Progenitor cell of endocrine pancreas (in vitro differentiated cells): ENCODE measurements around the gene EEF2K. TPM values are rescaled to one million over a fixed set of nuclear protein-coding genes. Genes with fewer than 3 reads are reported as not detected.

Experiments
- DNase-seq: peaks from one replicate; pipeline ENCODE4 v3.0.0; 2021; ENCODE audit warnings: low spot score; ENCODE audit not compliant: unreplicated experiment
- H3K27ac Mint-ChIP-seq: 2 replicates; pipeline ENCODE4 v1.8.0; 2021; ENCODE audit warnings: mild to moderate bottlenecking, moderate library complexity, mixed read lengths
- H3K27me3 Mint-ChIP-seq: 2 replicates; pipeline ENCODE4 v1.8.0; 2021; ENCODE audit warnings: mixed read lengths
- H3K36me3 Mint-ChIP-seq: 2 replicates; pipeline ENCODE4 v1.8.0; 2022; ENCODE audit warnings: mixed read lengths; ENCODE audit not compliant: insufficient read depth
- H3K4me1 Mint-ChIP-seq: 2 replicates; pipeline ENCODE4 v1.8.0; 2021; ENCODE audit warnings: low read depth, mixed read lengths
- H3K4me3 Mint-ChIP-seq: 2 replicates; pipeline ENCODE4 v1.8.0; 2021; ENCODE audit warnings: low read depth, mild to moderate bottlenecking, moderate library complexity, mixed read lengths
- H3K9me3 Mint-ChIP-seq: 2 replicates; pipeline ENCODE4 v1.8.0; 2021; ENCODE audit warnings: low read depth, mixed read lengths
- total RNA-seq: library from RNA; stranded (reverse); gene quantifications from 2 replicates; pipeline ENCODE4 v1.2.1, GENCODE V29; 2021
- TF ChIP-seq, protein P1 (sequence below): fragments of 200-600 bp; sonication (generic); IDR thresholded peaks from one replicate; pipeline ENCODE4 v1.5.0; 2021; ENCODE audit warnings: antibody characterized with exemption, mild to moderate bottlenecking; ENCODE audit not compliant: unreplicated experiment

EEF2K gene
- total RNA-seq, 1 donor from 2014 or later = 15.4 TPM

DNA sequence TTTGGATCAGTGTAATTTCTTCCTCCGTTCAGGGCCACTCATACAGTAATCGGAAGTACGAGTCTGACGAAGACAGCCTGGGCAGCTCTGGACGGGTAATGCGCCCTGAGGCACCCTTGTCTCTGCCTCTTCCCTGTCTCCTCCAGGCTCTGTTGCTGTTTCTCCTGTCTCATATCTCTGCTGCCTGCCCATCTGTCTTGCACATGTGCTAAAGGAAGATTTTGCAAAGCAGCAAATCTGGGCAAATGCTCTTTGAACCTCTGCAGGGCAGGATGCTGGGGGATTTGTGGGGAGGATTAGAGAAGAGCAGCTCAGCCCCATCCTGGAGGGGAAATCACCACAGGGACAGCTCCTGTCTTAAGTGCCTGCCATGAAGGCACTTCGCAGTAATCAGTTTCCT lies 58.7 kb downstream of the EEF2K start:
- Mint-ChIP-seq H3K27ac (no peak overlapping the region), H3K9me3 (no peaks in the 10 kb centered on the region), H3K4me3 (no peak overlapping the region), H3K4me1 (no peaks in the 10 kb centered on the region), H3K27me3 (no peaks in the 10 kb centered on the region), H3K36me3 (peaks cover 5% of the 10 kb centered on the region)
- TF ChIP-seq, protein P1, sequence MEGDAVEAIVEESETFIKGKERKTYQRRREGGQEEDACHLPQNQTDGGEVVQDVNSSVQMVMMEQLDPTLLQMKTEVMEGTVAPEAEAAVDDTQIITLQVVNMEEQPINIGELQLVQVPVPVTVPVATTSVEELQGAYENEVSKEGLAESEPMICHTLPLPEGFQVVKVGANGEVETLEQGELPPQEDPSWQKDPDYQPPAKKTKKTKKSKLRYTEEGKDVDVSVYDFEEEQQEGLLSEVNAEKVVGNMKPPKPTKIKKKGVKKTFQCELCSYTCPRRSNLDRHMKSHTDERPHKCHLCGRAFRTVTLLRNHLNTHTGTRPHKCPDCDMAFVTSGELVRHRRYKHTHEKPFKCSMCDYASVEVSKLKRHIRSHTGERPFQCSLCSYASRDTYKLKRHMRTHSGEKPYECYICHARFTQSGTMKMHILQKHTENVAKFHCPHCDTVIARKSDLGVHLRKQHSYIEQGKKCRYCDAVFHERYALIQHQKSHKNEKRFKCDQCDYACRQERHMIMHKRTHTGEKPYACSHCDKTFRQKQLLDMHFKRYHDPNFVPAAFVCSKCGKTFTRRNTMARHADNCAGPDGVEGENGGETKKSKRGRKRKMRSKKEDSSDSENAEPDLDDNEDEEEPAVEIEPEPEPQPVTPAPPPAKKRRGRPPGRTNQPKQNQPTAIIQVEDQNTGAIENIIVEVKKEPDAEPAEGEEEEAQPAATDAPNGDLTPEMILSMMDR = no peak
- no peak for DNase-seq

DNA sequence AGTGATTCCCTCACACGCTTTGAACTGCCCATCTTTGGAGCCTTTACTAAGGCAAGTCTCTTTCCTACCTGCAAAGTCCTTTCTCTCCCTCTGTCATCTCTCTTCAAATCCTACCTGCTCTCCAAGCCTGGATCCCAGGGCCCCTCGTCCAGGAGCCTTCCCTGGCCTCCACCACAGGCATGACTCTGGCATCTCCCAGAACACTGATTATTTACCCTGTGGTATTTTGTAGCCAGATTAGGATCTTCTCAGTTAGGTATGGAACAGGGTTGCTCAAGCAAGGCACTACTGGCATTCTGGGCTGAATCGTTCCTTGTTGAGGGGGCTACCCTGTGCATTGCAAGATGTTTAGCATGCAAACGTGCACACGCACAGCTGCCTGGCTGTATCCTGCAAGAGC lies 59.3 kb downstream of the EEF2K start:
- Mint-ChIP-seq H3K36me3 (peaks cover 3% of the 10 kb centered on the region), H3K27ac (no peak overlapping the region), H3K4me1 (no peaks in the 10 kb centered on the region)

DNA sequence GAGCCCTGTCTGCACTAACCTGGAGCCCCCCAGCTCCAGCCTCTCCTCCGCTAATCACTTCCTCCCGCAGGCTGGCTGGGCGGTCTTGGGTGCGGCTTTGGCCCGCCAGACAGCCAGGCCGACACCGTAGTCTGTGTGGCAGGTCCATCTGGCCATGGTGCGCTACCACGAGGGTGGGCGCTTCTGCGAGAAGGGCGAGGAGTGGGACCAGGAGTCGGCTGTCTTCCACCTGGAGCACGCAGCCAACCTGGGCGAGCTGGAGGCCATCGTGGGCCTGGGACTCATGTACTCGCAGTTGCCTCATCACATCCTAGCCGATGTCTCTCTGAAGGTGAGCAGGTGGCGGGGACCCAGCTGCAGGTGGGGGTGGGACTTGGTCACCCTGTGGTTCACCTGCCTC lies 60.5 kb downstream of the EEF2K start:
- no peaks in the 10 kb centered on the region for H3K27me3 Mint-ChIP-seq
- peaks cover 5% of the 10 kb centered on the region for H3K36me3 Mint-ChIP-seq
- H3K27ac Mint-ChIP-seq = no peak overlapping the region
- H3K4me3 Mint-ChIP-seq = no peak overlapping the region
- no peaks in the 10 kb centered on the region for H3K4me1 Mint-ChIP-seq
- DNase-seq = no peak
- H3K9me3 Mint-ChIP-seq = no peaks in the 10 kb centered on the region
- TF ChIP-seq, protein P1 = no peak

More for the DNA sequence above, 59.3 kb downstream of the EEF2K start:
- no peak for DNase-seq
- TF ChIP-seq, protein P1 = no peak
- Mint-ChIP-seq H3K27me3 (no peaks in the 10 kb centered on the region), H3K9me3 (no peaks in the 10 kb centered on the region), H3K4me3 (no peak overlapping the region)

DNA sequence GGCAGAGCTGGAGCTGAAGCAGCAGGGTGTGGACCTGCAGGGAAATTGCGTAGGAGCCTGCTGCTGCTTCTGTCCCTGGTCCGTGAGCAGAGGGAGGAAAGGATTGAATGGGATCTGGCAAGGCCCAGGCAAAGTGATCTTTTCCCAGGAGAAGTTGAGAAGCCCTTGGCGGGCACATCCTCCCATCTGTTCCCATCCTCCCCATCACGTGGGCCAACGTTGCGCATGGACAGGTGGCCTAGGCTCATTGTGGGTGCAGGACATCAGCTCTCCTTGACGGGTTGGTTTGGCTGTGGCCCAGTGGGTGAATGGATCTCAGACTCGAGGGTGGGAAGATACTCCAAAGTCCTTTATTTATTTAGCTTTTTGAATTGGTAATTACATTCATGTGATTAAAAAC lies 61.7 kb downstream of the EEF2K start:
- no peaks in the 10 kb centered on the region for H3K27me3 Mint-ChIP-seq
- H3K27ac Mint-ChIP-seq = no peak overlapping the region
- no peak overlapping the region for H3K4me3 Mint-ChIP-seq
- H3K9me3 Mint-ChIP-seq = no peaks in the 10 kb centered on the region
- H3K36me3 Mint-ChIP-seq = peaks cover 7% of the 10 kb centered on the region
- TF ChIP-seq, protein P1 = no peak
- no peak for DNase-seq
- no peaks in the 10 kb centered on the region for H3K4me1 Mint-ChIP-seq

DNA sequence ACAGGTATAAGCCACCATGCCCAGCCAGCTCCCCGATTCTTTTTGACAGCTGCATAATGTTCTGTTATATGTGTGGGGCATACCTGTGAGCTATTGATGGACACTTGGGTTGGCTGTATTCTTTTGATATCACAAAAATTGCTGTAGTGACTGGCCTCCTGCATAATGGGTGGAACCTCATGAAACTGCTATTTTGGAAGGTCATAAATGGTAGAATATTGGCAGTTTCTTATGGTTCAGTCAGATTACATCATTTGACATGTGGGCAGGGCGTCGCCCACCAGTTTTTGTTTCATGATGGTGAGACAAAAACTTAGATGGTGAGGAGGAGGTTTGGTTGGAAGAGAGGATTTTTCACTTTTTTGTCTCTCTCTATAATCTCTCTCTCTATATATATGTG lies 64.4 kb downstream of the EEF2K start:
- Mint-ChIP-seq H3K4me1 (no peaks in the 10 kb centered on the region), H3K36me3 (peaks cover 7% of the 10 kb centered on the region), H3K4me3 (no peak overlapping the region), H3K9me3 (no peaks in the 10 kb centered on the region), H3K27me3 (no peaks in the 10 kb centered on the region), H3K27ac (no peak overlapping the region)
- TF ChIP-seq, protein P1 = no peak
- DNase-seq = no peak
